ENCODE data around the gene SLC25A14.
A peak's percentile ranks its signal among the peaks of the same experiment; 100 is the strongest.
"Not testable (repeated sequence)": the region's sequence is repeated elsewhere in the genome, so short reads cannot be mapped to it uniquely, and the experiment has no call there.

The SLC25A14 gene

GRCh38 chrX:130339408-130340222, at the start of gene SLC25A14:
SLC25A14 (plus strand) TSS chrX:130339919; CDS start chrX:130340279, 360 bp downstream.
- Mint-ChIP-seq H3K36me3 (ENCODE audit: insufficient read depth) (peaks cover 4% of the 10 kb centered on the region), H3K9me3 (no peaks in the 10 kb centered on the region), H3K27me3 (no peaks in the 10 kb centered on the region), H3K4me1 (peaks cover 31% of the 10 kb centered on the region), H3K27ac (ENCODE audit: low read depth) (peak within 1 kb of the TSS; percentile 95), H3K4me3 (peak within 1 kb of the TSS; percentile 99)
- ATAC-seq (replicated peaks; ENCODE audit: extremely low read depth, poor library complexity, severe bottlenecking), result peak; percentile 95
- peak; percentile 42 to 57 for DNase-seq (ENCODE audit: low spot score in 2 of 2)

- Mint-ChIP-seq H3K27ac (ENCODE audit: low read depth) (no peak overlapping the region), H3K27me3 (no peaks in the 10 kb centered on the region), H3K9me3 (no peaks in the 10 kb centered on the region), H3K36me3 (ENCODE audit: insufficient read depth) (no peaks in the 10 kb centered on the region), H3K4me1 (no peaks in the 10 kb centered on the region), H3K4me3 (no peak overlapping the region)
- DNase-seq (ENCODE audit: low spot score in 2 of 2) (no peak), ATAC-seq (replicated peaks; ENCODE audit: extremely low read depth, poor library complexity, severe bottlenecking) (no peak)
Observed at GRCh38 chrX:130295519-130296296, 44.0 kb upstream of the SLC25A14 start.

- DNase-seq (ENCODE audit: low spot score in 2 of 2) (no peak), ATAC-seq (replicated peaks; ENCODE audit: extremely low read depth, poor library complexity, severe bottlenecking) (no peak)
- Mint-ChIP-seq H3K9me3 (no peaks in the 10 kb centered on the region), H3K27ac (ENCODE audit: low read depth) (no peak overlapping the region), H3K4me3 (no peak overlapping the region), H3K4me1 (no peaks in the 10 kb centered on the region), H3K27me3 (no peaks in the 10 kb centered on the region), H3K36me3 (ENCODE audit: insufficient read depth) (no peaks in the 10 kb centered on the region)
Observed at GRCh38 chrX:130296297-130296678, 43.4 kb upstream of the SLC25A14 start.

GRCh38 chrX:130296743-130297142, 43.0 kb upstream of the SLC25A14 start:
- no peaks in the 10 kb centered on the region for H3K27me3 Mint-ChIP-seq
- H3K4me3 Mint-ChIP-seq, result no peak overlapping the region
- no peak overlapping the region for H3K27ac Mint-ChIP-seq (ENCODE audit: low read depth)
- no peaks in the 10 kb centered on the region for H3K36me3 Mint-ChIP-seq (ENCODE audit: insufficient read depth)
- DNase-seq (ENCODE audit: low spot score in 2 of 2) (no peak), ATAC-seq (replicated peaks; ENCODE audit: extremely low read depth, poor library complexity, severe bottlenecking) (no peak)
- H3K9me3 Mint-ChIP-seq, result no peaks in the 10 kb centered on the region
- no peaks in the 10 kb centered on the region for H3K4me1 Mint-ChIP-seq

GRCh38 chrX:130299279-130300009, 40.3 kb upstream of the SLC25A14 start:
- no peak overlapping the region for H3K27ac Mint-ChIP-seq (ENCODE audit: low read depth)
- no peaks in the 10 kb centered on the region for H3K4me1 Mint-ChIP-seq
- no peak overlapping the region for H3K4me3 Mint-ChIP-seq
- no peaks in the 10 kb centered on the region for H3K9me3 Mint-ChIP-seq
- DNase-seq (ENCODE audit: low spot score in 2 of 2) (no peak), ATAC-seq (replicated peaks; ENCODE audit: extremely low read depth, poor library complexity, severe bottlenecking) (no peak)
- no peaks in the 10 kb centered on the region for H3K27me3 Mint-ChIP-seq
- H3K36me3 Mint-ChIP-seq (ENCODE audit: insufficient read depth), result no peaks in the 10 kb centered on the region

- Mint-ChIP-seq H3K27me3 (no peaks in the 10 kb centered on the region), H3K27ac (ENCODE audit: low read depth) (no peak overlapping the region), H3K36me3 (ENCODE audit: insufficient read depth) (no peaks in the 10 kb centered on the region), H3K4me1 (no peaks in the 10 kb centered on the region), H3K9me3 (no peaks in the 10 kb centered on the region), H3K4me3 (no peak overlapping the region)
- no peak for ATAC-seq (replicated peaks; ENCODE audit: extremely low read depth, poor library complexity, severe bottlenecking)
- DNase-seq (ENCODE audit: low spot score in 2 of 2), result no peak
Observed at GRCh38 chrX:130300010-130300282, 39.8 kb upstream of the SLC25A14 start.

GRCh38 chrX:130301405-130301804, 38.3 kb upstream of the SLC25A14 start:
- no peaks in the 10 kb centered on the region for H3K4me1 Mint-ChIP-seq
- no peak overlapping the region for H3K27ac Mint-ChIP-seq (ENCODE audit: low read depth)
- H3K4me3 Mint-ChIP-seq, result no peak overlapping the region
- no peaks in the 10 kb centered on the region for H3K27me3 Mint-ChIP-seq
- no peaks in the 10 kb centered on the region for H3K9me3 Mint-ChIP-seq
- H3K36me3 Mint-ChIP-seq (ENCODE audit: insufficient read depth), result no peaks in the 10 kb centered on the region
- ATAC-seq (replicated peaks; ENCODE audit: extremely low read depth, poor library complexity, severe bottlenecking), result no peak
- no peak for DNase-seq (ENCODE audit: low spot score in 2 of 2)

- H3K4me1 Mint-ChIP-seq, result no peaks in the 10 kb centered on the region
- no peak for DNase-seq (ENCODE audit: low spot score in 2 of 2)
- H3K27me3 Mint-ChIP-seq, result no peaks in the 10 kb centered on the region
- H3K4me3 Mint-ChIP-seq, result no peak overlapping the region
- no peaks in the 10 kb centered on the region for H3K36me3 Mint-ChIP-seq (ENCODE audit: insufficient read depth)
- ATAC-seq (replicated peaks; ENCODE audit: extremely low read depth, poor library complexity, severe bottlenecking), result no peak
- H3K27ac Mint-ChIP-seq (ENCODE audit: low read depth), result no peak overlapping the region
- H3K9me3 Mint-ChIP-seq, result no peaks in the 10 kb centered on the region
Observed at GRCh38 chrX:130301977-130302376, 37.7 kb upstream of the SLC25A14 start.

- H3K4me3 Mint-ChIP-seq, result no peak overlapping the region
Observed at GRCh38 chrX:130304587-130305368, 34.9 kb upstream of the SLC25A14 start.

GRCh38 chrX:130319886-130320285, 19.8 kb upstream of the SLC25A14 start:
- ATAC-seq (replicated peaks; ENCODE audit: extremely low read depth, poor library complexity, severe bottlenecking); H3K27ac Mint-ChIP-seq (ENCODE audit: low read depth); DNase-seq (ENCODE audit: low spot score in 2 of 2); H3K9me3 Mint-ChIP-seq; H3K4me3 Mint-ChIP-seq; H3K4me1 Mint-ChIP-seq; H3K36me3 Mint-ChIP-seq (ENCODE audit: insufficient read depth): not testable (repeated sequence)
- peaks cover 49% of the 10 kb centered on the region for H3K27me3 Mint-ChIP-seq

More at GRCh38 chrX:130304587-130305368, 34.9 kb upstream of the SLC25A14 start:
- H3K36me3 Mint-ChIP-seq (ENCODE audit: insufficient read depth), result no peaks in the 10 kb centered on the region
- no peaks in the 10 kb centered on the region for H3K27me3 Mint-ChIP-seq
- DNase-seq (ENCODE audit: low spot score in 2 of 2) (no peak), ATAC-seq (replicated peaks; ENCODE audit: extremely low read depth, poor library complexity, severe bottlenecking) (no peak)
- H3K9me3 Mint-ChIP-seq, result no peaks in the 10 kb centered on the region
- no peak overlapping the region for H3K27ac Mint-ChIP-seq (ENCODE audit: low read depth)
- no peaks in the 10 kb centered on the region for H3K4me1 Mint-ChIP-seq

GRCh38 chrX:130321550-130321949, 18.2 kb upstream of the SLC25A14 start:
- Mint-ChIP-seq H3K4me1 (no peaks in the 10 kb centered on the region), H3K4me3 (no peak overlapping the region), H3K9me3 (no peaks in the 10 kb centered on the region), H3K27ac (ENCODE audit: low read depth) (no peak overlapping the region), H3K27me3 (peaks cover 38% of the 10 kb centered on the region), H3K36me3 (ENCODE audit: insufficient read depth) (no peaks in the 10 kb centered on the region)
- DNase-seq (ENCODE audit: low spot score in 2 of 2) (no peak), ATAC-seq (replicated peaks; ENCODE audit: extremely low read depth, poor library complexity, severe bottlenecking) (no peak)

GRCh38 chrX:130330146-130330545, 9.6 kb upstream of the SLC25A14 start:
- Mint-ChIP-seq H3K9me3 (no peaks in the 10 kb centered on the region), H3K27me3 (peaks cover 41% of the 10 kb centered on the region), H3K27ac (ENCODE audit: low read depth) (no peak overlapping the region), H3K4me1 (no peaks in the 10 kb centered on the region), H3K4me3 (no peak overlapping the region), H3K36me3 (ENCODE audit: insufficient read depth) (no peaks in the 10 kb centered on the region)
- DNase-seq (ENCODE audit: low spot score in 2 of 2), result no peak
- no peak for ATAC-seq (replicated peaks; ENCODE audit: extremely low read depth, poor library complexity, severe bottlenecking)

All from central memory CD8-positive, alpha-beta T cell (primary cell).